Activated T-cell treated with anti-CD3 and anti-CD28 coated beads for 4 hours (primary cell): ENCODE data around the gene SMCHD1.
A peak's percentile ranks its signal among the peaks of the same experiment; 100 is the strongest.

Experiments used
- DNase-seq: peaks from one replicate; pipeline ENCODE4 v3.0.0-alpha.2; 2020

SMCHD1 gene

GRCh38 chr18:2655178-2655953, at the start of gene SMCHD1:
Gene SMCHD1 (plus strand): TSS chr18:2655726. CDS start chr18:2656076, 350 bp downstream.
- DNase-seq, result peak; percentile 85

DNA sequence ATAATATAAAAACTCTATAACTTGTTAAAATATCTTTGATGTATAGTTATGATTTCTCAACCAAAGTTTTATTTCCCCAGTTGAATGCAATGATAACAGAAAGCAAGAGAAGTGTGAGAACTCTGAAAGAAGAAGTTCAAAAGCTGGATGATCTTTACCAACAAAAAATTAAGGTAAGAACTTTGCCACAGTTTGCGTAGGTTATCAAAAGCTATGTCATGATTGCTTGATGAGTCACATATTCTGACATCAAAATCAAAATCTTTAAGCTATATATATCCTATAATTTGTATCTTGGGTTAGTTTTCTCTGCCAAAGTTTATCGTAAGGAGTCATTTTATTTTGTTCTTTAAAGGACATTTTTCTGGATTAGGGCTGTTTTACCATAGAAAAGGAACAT, 49.2 kb upstream of the SMCHD1 start:
- DNase-seq, result no peak

- no peak for DNase-seq
Measured at GRCh38 chr18:2609604-2610003, 45.9 kb upstream of the SMCHD1 start.

- no peak for DNase-seq
Measured at GRCh38 chr18:2610549-2610948, 45.0 kb upstream of the SMCHD1 start.

DNA sequence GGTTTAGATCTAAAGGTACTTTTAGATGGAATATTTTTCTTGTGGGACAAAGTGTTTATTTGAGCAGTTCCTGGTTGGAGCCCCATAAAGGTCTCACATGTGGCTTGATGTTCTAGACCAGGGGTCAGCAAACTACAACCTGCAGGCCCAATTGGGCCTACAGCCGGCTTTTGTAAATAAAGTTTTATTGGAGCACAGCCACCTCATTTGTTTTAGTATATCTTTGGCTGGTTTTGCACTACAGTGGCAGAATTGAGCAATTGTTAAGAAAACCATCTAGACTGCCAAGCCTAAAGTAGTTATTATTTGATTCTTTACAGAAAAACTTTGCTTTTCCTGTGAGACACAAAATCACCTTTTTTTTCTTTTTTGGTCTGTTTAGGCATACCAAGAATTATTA, 42.5 kb upstream of the SMCHD1 start:
- DNase-seq, result no peak

DNA sequence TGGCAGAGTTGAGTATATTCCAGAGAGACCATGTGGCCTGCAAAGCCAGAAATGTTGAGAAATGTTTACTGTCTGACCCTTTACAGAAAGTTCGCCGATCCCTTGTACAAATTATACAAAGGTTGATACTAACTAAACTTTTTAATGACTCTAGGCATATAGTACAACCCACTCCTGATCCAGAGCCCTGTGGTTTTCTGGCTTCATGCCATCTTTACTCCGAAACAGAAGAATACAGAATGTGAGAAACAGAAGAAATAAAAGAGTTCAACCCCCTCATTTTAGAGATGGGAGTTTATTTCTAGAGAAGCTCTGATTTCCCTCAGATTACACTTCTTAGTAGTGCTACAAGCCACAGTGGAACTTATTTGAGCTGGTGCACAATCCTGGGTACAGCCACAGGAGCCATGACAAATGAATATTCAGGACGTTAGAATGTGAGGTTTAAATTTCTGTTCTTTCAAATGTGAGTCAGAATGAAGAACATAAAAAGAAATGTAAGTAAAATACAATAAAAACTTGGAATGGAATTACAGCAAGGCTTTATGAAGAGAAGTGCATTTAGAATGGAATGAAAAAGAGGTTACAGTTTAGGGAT, 38.0 kb upstream of the SMCHD1 start:
- DNase-seq, result no peak

- no peak for DNase-seq
Measured at GRCh38 chr18:2618009-2618408, 37.5 kb upstream of the SMCHD1 start.

DNA sequence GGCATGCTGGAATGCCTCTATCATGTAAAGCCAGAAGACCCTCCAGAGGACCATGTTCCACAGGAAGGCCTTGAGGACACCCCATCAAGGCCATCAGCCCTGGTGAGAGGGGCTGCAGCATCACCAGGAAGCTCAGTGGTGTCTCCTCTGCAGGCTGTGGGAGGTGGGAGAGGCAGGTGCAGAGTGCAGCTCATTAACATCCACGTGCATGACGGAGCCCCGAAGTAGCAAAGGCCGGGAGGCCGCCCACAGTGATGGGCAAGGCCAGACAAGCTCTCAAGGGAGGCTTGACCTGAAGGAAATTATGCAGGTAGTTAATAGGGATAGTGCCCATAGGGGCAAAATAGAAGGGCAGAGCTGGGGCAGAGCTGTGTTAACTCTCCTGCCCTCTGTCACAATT, 30.3 kb upstream of the SMCHD1 start:
- DNase-seq, result no peak

DNA sequence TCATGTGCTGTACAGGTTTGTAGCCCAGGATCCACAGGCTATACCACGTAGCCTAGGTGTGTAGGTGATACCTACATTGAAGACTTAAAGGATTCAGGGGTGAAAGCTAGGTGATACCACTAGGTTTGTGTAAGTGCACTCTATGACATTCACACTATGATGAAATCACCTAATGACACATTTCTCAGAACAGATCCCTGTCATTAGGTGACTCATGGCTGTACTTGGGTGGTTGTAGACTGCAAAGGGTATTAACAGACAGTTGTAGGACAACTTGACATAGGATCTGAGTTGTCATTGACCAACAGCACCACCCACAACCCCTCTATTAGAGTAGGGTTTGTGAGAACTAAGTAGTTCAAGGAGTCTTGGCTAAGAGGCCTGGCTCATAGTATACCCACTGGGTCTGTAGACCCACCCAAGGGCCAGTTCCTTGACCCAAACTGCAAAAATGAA, 27.7 kb upstream of the SMCHD1 start:
- no peak for DNase-seq

DNA sequence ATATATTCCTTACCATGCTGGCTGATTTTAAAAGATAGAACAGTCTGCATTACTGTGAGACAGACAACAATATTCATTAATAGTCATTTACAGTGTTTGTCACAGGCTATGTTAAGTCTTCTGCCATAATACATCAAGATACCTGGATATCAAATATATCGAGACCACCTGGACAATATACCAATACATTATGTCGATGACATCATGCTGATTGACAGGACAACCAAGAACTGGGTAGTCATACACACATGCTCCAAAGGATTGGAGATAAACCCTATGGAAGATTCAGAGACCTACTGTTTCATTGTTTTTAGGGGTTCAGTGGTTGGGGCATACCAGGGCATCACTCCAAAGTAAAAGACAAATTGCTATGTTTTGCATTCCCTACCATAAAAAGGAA, 26.5 kb upstream of the SMCHD1 start:
- no peak for DNase-seq

DNA sequence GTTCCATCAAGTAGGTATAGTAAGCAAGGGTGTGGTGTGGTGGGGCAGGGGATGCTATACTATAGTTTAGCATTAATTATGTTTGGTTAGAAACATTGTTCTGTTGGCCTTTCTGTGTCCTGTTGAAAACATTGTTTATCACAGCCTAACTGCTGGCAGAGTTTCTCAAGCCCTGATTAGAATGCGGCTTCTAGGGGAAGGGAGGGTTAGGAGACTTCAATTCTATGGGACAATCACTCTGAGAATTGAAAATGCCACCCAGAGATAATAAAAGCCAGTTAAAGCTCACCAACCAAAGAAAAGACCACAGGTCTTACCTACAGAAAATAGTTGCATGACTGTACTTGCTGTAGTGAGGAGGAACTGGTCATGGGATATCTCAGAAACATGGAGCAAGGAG, 19.9 kb upstream of the SMCHD1 start:
- no peak for DNase-seq

DNA sequence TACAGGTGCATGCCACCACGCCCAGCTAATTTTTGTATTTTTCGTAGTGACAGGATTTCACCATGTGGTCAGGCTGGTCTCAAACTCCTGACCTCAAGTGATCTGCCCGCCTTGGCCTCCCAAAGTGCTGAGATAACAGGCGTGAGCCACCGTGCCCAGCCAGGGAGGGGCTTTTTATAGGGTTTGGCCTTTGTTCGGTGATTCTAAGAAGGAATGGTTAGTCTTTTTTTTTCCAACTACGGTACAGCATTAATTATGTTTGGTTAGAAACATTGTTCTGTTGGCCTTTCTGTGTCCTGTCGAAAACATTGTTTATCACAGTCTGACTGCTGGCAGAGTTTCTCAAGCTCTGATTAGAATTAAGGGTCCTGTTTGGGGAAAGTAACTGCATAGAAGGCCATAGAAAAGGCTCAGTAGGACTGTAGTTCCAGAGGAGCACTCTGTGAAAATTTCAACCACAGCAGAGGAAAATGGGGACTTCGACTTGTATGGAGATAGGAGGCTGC, 19.3 kb upstream of the SMCHD1 start:
- DNase-seq, result no peak

GRCh38 chr18:2641638-2642037, 13.9 kb upstream of the SMCHD1 start:
- DNase-seq, result no peak

DNA sequence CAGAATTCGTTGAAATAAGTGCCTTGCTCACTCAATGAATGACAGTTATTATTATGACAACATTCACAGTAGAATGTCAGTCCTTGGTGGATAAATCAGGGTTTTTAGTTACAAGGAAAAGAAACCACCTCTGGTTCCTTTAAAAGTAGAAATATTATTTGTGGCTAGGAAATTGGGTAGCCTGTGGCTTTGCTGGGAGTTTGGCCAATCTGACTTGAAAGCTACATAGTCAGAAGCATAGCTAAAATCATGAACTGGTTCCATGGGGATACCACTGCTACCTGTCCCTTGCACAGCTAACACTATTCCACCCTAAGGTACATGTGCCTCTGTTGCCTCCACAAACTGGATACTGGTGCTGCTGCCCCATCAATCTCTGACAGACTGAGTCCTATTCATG, 12.8 kb upstream of the SMCHD1 start:
- DNase-seq, result no peak

GRCh38 chr18:2644535-2644934, 11.0 kb upstream of the SMCHD1 start:
- no peak for DNase-seq

DNA sequence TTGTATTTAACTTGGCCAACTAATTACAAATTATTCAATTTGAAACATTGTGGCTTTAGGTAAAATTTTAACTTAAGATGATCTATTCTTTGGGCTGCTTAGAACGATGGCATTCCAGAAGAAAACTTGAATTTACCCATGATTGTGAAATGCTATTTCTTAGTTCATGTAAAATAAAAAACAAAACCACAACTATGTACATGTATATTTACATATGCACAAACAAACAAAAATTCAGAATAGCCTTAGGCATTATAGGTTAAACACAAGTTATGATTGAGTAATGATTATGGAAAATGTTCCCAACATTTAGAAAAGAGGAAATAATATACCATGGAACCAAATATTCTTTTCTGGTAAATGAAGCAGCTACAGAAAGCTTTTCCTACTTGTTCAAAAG, 3.5 kb upstream of the SMCHD1 start:
- DNase-seq, result no peak

DNA sequence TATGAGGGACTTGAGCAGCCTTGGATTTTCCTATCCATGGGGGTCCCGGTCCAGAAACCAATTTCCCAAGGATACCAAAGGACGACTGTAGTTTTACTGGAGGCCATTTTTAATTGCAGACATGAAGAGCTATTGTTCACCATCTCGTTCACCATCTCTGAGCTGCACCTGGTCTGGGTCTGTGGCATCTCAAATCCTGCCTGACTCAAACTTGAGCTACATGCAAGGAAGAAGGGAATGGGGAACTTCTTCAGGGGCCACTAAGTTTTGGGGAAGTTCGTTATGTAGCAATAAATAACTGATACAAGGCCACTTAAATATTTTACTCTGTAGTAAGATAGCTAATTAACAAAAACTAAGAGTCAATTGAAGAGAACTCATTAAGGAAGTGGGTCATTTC, 2.1 kb upstream of the SMCHD1 start:
- DNase-seq, result no peak

GRCh38 chr18:2654169-2654927, 1.2 kb upstream of the SMCHD1 start:
- no peak for DNase-seq

DNA sequence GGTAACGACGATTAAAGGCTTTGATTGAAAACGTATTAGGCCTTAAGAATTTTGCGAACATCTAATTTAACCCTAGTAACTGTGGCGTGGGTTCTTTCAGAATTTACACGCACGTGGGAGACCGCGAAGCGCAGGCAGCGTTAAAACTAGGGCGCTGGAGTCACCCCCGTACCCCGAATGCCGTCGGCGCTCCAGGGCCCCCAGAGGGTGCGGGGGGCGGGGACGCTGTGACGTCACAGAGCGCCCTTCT, 673 bp upstream of the SMCHD1 start:
- DNase-seq, result peak; percentile 79

- peak; percentile 35 for DNase-seq
Measured at GRCh38 chr18:2655954-2656236, 369 bp downstream of the SMCHD1 start.

DNA sequence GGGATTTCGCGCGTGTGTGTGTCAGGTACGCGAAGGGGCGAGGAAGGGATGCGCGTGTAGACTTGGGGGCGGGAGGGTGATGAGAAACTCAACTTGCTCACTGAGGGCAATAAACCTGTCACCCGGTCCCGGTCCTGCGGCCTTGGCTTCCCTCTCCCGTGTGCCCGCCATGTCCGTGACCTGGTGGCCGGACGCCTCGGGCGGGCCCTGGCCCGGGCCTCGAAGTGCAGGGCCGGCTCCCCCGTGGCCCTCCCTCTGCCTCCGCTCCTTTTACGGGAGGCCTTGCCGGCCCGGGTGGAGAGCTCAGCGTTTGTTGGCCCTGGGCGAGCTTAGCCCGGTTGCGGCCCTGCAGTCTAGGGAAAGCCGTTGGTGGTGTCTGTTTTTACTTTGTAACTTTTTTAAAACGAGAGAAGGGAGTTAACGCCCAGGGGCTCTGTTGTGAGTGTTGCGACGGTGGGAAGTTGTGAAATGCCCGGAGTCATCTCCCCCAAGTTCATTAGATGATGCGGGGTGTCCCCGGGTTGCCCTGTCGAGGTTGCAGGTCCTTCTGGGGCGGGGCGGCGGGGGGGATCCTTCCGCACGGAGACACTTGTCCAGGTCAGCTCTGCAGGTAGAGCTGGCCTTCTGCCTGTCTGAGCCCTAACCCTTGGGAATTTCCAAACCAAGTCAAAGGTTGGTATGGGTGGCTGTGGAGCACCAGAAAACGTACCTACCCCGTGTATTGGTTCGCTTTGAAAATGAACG, 883 bp downstream of the SMCHD1 start:
- DNase-seq, result no peak

DNA sequence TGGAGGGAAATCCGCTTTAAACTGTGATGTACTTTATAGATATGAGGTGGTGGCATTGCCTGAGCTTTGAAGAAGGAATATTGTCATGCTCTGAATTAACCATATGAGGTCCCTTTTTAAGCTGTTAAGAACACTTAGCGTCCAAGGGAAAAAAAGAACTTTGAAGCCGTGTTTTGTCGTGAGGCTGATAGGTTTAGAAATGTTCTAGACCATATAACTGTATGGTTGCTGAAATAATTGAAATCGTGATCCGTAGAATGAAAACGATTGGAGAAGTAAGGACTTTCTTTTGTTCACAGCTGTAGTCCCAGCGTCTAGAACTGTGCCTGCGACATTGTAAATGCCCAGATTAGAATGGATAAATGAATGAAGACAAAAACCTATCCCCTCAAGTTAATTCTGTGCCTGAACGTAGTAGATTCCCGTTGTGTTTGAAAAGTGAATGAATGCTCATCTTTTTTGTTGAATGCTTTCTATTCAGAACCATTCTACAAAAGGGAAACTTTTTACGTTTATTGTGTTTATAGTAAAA, 1.5 kb downstream of the SMCHD1 start:
- DNase-seq, result no peak

GRCh38 chr18:2657788-2658458, 2.4 kb downstream of the SMCHD1 start:
- no peak for DNase-seq
